PC-9 (cell line): Measurements from ENCODE around the gene CFAP99. TPM values are rescaled to one million over a fixed set of nuclear protein-coding genes. Genes with fewer than 3 reads are reported as not detected.

ENCODE experiments used
- BruUV-seq: library from RNA; stranded (reverse); fragments of 400-500 nt; replicated peaks from 2 replicates; lab custom pipeline; 2021; lab: Mats Ljungman, UMichigan
- CTCF ChIA-PET: fragments of 300-600 bp; sonication (Branson Sonifier 250); formaldehyde crosslinking; loops from one replicate; lab custom pipeline; 2022; ENCODE audit warnings: antibody characterized with exemption; lab: Charles Lee
- POLR2A ChIA-PET: fragments of 300-600 bp; sonication (Branson Sonifier 250); formaldehyde crosslinking; loops from one replicate; lab custom pipeline; 2022; ENCODE audit warnings: antibody characterized with exemption; ENCODE audit not compliant: unreplicated experiment; lab: Charles Lee
- DNase-seq, 2 experiments: peaks; one replicate each; pipeline versions ENCODE4 v3.0.0 to v3.0.0-alpha.2; 2015 to 2022; ENCODE audit warnings: mixed read lengths in 1 of 2
- H2AFZ ChIP-seq: fragments of 200-600 bp; sonication (generic); 2 replicates; pipeline ENCODE4 v1.8.1; 2017; ENCODE audit warnings: antibody characterized with exemption
- H3F3A ChIP-seq: fragments of 200-600 bp; sonication (generic); 2 replicates; pipeline ENCODE4 v1.8.1; 2017; ENCODE audit warnings: antibody characterized with exemption, mild to moderate bottlenecking, low read depth; ENCODE audit not compliant: insufficient read depth
- H3K27ac ChIP-seq: fragments of 200-600 bp; sonication (generic); 2 replicates; pipeline ENCODE4 v1.6.1; 2016; ENCODE audit warnings: mixed run types
- H3K27me3 ChIP-seq: fragments of 200-600 bp; sonication (generic); 2 replicates; pipeline ENCODE4 v1.6.1; 2016; ENCODE audit warnings: low read depth, mixed run types; ENCODE audit not compliant: insufficient read depth
- H3K36me3 ChIP-seq: fragments of 200-600 bp; sonication (generic); 2 replicates; pipeline ENCODE4 v1.6.1; 2016; ENCODE audit warnings: low read depth, mixed run types
- H3K4me1 ChIP-seq: fragments of 200-600 bp; sonication (generic); replicated peaks from 2 replicates; pipeline ENCODE4 v1.6.1; 2016; ENCODE audit warnings: mixed run types; ENCODE audit not compliant: insufficient read depth
- H3K4me2 ChIP-seq: fragments of 200-600 bp; sonication (generic); 2 replicates; pipeline ENCODE4 v1.6.1; 2017; ENCODE audit warnings: mixed run types
- H3K4me3 ChIP-seq: fragments of 200-600 bp; sonication (generic); 2 replicates; pipeline ENCODE4 v1.6.1; 2016; ENCODE audit warnings: mixed run types
- H3K79me2 ChIP-seq: fragments of 200-600 bp; sonication (generic); 2 replicates; pipeline ENCODE4 v1.6.1; 2017; ENCODE audit warnings: low read depth, mixed run types
- H3K9me2 ChIP-seq: fragments of 200-600 bp; sonication (generic); 2 replicates; pipeline ENCODE4 v1.8.1; 2017; ENCODE audit warnings: mild to moderate bottlenecking; ENCODE audit not compliant: insufficient read depth
- H3K9me3 ChIP-seq: fragments of 200-600 bp; sonication (generic); 2 replicates; pipeline ENCODE4 v1.8.1; 2016; ENCODE audit warnings: low read depth; ENCODE audit not compliant: insufficient read depth
- H4K20me1 ChIP-seq: fragments of 200-600 bp; sonication (generic); 2 replicates; pipeline ENCODE4 v1.8.1; 2017; ENCODE audit not compliant: insufficient read depth
- CTCF ChIP-seq: fragments of 200-600 bp; sonication (generic); conservative IDR thresholded peaks from 2 replicates; pipeline ENCODE4 v1.6.1; 2017; ENCODE audit warnings: mixed run types, antibody characterized with exemption, mild to moderate bottlenecking, moderate library complexity
- EZH2 ChIP-seq: fragments of 200-600 bp; sonication (generic); IDR thresholded peaks from 2 replicates; pipeline ENCODE4 v1.8.0; 2017; ENCODE audit warnings: antibody characterized with exemption, low read depth
- intact Hi-C: fragments of 100-400 bp; cut with micrococcal nuclease; formaldehyde crosslinking; loops from one replicate; pipeline ENCODE4 v1.10.0; 2022; ENCODE audit not compliant: unreplicated experiment
- total RNA-seq: library from RNA; stranded (reverse); gene quantifications from 2 replicates; pipeline ENCODE4 v1.2.3, GENCODE V29; 2021

CFAP99 gene
- total RNA-seq, 1 experiment from 2014 or later: 0.85 TPM

DNA sequence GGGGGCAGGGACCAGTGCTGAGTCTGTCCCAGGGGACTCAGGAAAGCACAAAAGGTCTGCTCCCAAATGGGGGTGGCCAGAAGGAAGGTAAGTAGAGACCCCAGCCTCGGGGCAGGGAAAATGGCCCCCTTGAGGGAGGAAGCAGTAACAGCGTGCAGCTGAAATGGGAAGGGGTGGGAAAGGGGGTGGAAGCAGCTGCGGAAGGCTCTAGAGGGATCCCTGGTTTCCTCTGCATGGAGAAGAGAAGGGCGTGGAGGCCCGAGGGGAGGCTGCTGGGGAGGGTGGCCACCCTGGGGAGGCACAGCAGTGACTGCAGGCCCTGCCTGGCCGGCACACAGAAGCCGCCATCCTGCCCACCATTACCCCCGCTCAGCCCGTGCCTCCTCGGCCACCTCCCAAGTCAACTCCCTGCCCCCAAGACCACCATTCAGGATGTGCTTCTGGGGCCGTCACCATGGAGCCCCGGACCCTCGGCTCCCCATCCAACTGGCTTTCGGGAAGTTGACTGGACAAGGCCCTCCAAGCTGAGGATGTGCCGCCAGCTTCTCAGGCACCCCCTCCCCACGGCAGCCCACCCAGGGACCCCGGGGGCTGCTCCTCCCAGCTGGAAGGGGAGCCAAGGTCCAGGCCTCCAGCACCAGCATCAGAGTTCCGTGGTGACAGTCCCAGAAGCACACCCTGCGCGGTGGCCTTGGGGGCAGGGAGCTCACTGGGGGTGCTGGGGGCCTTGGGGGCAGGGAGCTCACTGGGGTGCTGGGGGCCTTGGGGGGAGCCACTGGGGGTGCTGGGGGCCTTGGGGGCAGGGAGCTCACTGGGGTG, 23.6 kb downstream of the CFAP99 start:
- Histone ChIP-seq H3K9me2 (no peaks in the 10 kb centered on the region), H3K27ac (no peak overlapping the region), H3K4me1 (no peaks in the 10 kb centered on the region), H3K4me2 (no peak overlapping the region), H3F3A (no peaks in the 10 kb centered on the region), H3K36me3 (no peaks in the 10 kb centered on the region), H4K20me1 (no peaks in the 10 kb centered on the region; the same call in 1 of the 2 replicates), H3K4me3 (no peak overlapping the region), H3K79me2 (no peaks in the 10 kb centered on the region), H3K9me3 (no peaks in the 10 kb centered on the region), H2AFZ (no peak overlapping the region), H3K27me3 (peaks cover 23% of the 10 kb centered on the region)
- no TSS peak for BruUV-seq
- ChIA-PET CTCF (interaction anchor here (0.6 kb wide), 3 partner anchors 18 to 219 kb away, joined by 5 to 9 read pairs (median 9); no protein-coding TSS in a partner anchor), POLR2A (interaction anchor here (0.5 kb wide), 1 partner anchor 53 kb away, joined by 9 read pairs; no protein-coding TSS in a partner anchor)
- TF ChIP-seq CTCF: no peak
- TF ChIP-seq EZH2: no peak
- intact Hi-C loops: loop anchor here (5.0 kb wide), 1 partner anchor 200 kb away; the partner anchor contains the start of genes HAUS3 and POLN
- no peak for DNase-seq

DNA sequence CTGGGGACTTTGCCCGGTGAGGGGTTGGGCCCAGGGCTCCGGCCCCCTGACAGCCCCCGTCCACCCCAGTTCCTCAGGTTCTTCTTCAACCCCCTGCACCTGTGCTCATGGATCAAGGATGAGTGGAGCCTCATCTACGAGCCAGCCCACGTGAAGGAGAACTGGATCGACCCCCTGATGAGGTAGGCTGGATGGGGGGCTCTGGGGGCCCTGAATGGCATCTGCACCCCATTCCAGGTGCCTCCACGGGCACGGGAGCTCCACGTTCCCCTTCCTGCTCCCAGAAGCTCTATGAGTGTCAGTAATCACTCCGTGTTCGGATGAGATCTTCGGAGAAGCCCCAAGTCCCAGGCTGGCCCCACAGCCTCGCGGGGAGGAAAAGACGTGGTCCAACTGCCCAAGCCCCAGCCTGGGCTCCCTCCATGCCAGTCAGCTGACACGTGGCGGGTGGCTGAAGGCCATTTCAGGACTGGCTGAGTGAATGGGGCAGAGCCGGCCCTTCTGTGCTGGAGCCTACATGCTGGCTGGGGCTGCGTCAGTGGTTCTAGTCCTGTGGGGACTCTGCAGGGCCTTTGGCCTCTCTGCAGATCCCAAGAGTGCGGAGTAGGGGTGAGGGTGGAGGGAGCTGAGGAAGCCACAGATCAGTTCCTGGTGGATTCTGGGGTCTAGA, 24.4 kb downstream of the CFAP99 start:
- no TSS peak for BruUV-seq
- Histone ChIP-seq H3K79me2 (no peaks in the 10 kb centered on the region), H3K4me3 (no peak overlapping the region), H4K20me1 (no peaks in the 10 kb centered on the region; the same call in 1 of the 2 replicates), H2AFZ (no peak overlapping the region), H3K4me1 (no peaks in the 10 kb centered on the region), H3K27me3 (peaks cover 21% of the 10 kb centered on the region), H3F3A (no peaks in the 10 kb centered on the region), H3K9me2 (no peaks in the 10 kb centered on the region), H3K27ac (no peak overlapping the region), H3K36me3 (no peaks in the 10 kb centered on the region), H3K4me2 (no peak overlapping the region), H3K9me3 (no peaks in the 10 kb centered on the region)
- intact Hi-C loops: loop anchor here (5.0 kb wide), 1 partner anchor 201 kb away; the partner anchor contains the start of genes HAUS3 and POLN
- ChIA-PET CTCF (interaction anchor here (0.5 to 0.6 kb wide), 4 partner anchors 17 to 220 kb away, joined by 5 to 9 read pairs (median 7); no protein-coding TSS in a partner anchor), POLR2A (interaction anchor here (0.5 to 0.6 kb wide), 2 partner anchors 52 to 198 kb away, joined by 3 to 9 read pairs; no protein-coding TSS in a partner anchor)
- TF ChIP-seq CTCF (no peak), EZH2 (no peak)
- DNase-seq: no peak
